IgD-negative memory B cell (primary cell): ENCODE measurements around the gene NTN1. TPM values are rescaled to one million over a fixed set of nuclear protein-coding genes. Genes with fewer than 3 reads are reported as not detected.

Experiments used
- H3K27ac Mint-ChIP-seq, 3 donors: one replicate each; pipeline ENCODE4 v1.8.0; 2020 to 2022; ENCODE audit warnings: mild to moderate bottlenecking in 3 of 3, mixed read lengths in 3 of 3, moderate library complexity in 1 of 3
- H3K27me3 Mint-ChIP-seq: one replicate; pipeline ENCODE4 v1.8.0; 2021; ENCODE audit warnings: mixed read lengths
- H3K36me3 Mint-ChIP-seq: one replicate; pipeline ENCODE4 v1.8.0; 2020; ENCODE audit warnings: mild to moderate bottlenecking, mixed read lengths
- H3K4me1 Mint-ChIP-seq, 3 donors: one replicate each; pipeline ENCODE4 v1.8.0; 2020 to 2022; ENCODE audit warnings: mixed read lengths in 3 of 3, mild to moderate bottlenecking in 1 of 3
- H3K4me3 Mint-ChIP-seq, 4 donors: one replicate each; pipeline ENCODE4 v1.8.0; 2020 to 2022; ENCODE audit warnings: mild to moderate bottlenecking in 4 of 4, mixed read lengths in 4 of 4, moderate library complexity in 3 of 4
- H3K9me3 Mint-ChIP-seq, 3 donors: one replicate each; pipeline ENCODE4 v1.8.0; 2020 to 2021; ENCODE audit warnings: mixed read lengths in 3 of 3, mild to moderate bottlenecking in 1 of 3
- polyA plus RNA-seq: library from polyadenylated mRNA; unstranded; fragments of 300-500 nt; fragmentation: Illumina TruSeq; gene quantifications from one replicate; pipeline ENCODE4 v1.2.3, GENCODE V29; 2021

Gene NTN1
- polyA plus RNA-seq, 1 donor from 2014 or later, result not detected

DNA sequence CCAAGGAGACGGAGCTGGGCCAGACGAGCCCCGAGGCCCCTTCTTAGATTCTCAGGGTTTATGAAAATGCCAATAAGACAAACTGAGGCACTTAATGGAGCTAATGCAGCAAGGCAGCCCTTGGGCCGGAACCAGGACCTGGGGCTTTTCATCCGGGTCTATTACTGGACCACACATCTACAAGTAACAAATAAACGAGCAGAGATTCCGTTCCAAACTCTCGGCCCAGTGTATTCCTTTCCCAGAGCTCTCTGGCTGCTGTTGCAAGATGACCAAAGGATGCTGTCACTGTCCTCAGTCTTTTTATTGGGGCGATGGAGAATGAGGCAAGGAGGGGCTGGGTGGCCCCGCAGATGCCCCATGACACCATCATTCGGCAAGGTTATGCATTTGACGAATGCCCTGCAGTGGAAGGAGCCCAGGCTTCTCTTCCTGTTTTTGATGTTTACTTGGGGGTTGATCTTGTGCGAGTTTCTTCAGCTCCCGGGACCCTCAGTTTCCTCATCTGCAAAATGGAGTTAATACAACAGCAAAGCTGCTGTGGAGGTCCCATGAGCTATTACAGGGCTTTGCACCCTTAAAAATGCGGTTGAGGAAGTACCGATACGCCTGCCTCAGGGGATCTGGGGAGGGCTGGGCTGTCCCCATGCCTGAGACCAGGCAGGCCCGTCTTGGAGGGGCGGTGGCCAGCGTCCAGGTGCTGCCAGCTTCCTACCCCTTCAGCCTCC is 1.1 kb upstream of the NTN1 start:
- Mint-ChIP-seq H3K4me1 (peaks cover 6 to 18% (median 9%) of the 10 kb centered on the region in 3 donors), H3K9me3 (peaks cover 0 to 6% (median 0%) of the 10 kb centered on the region in 3 donors), H3K36me3 (no peaks in the 10 kb centered on the region), H3K27me3 (peaks cover 29% of the 10 kb centered on the region), H3K27ac (peak overlapping the region; percentile 25 to 78 (median 67)), H3K4me3 (peak overlapping the region; percentile 84 to 92 (median 86))

DNA sequence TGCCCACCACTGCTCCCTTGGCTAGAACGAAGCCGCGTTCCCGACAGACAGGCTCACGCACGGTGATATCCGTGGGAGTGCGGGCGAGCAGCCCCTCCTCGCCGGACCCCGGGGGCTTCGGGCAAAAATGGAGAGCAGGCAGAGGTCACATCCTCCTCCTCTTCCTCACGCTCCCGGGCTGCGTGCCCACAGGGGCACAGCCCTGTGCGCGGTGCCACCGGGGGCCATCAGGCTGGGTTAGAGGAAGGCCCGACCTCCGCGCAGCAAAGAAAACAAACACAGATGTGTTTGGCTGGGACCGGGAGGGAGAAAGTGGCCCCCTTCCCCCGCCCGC is 519 bp upstream of the NTN1 start:
- Mint-ChIP-seq H3K27me3 (peaks cover 28% of the 10 kb centered on the region), H3K9me3 (peaks cover 0 to 2% (median 0%) of the 10 kb centered on the region in 3 donors), H3K4me1 (peaks cover 6 to 18% (median 9%) of the 10 kb centered on the region in 3 donors), H3K36me3 (no peaks in the 10 kb centered on the region), H3K4me3 (peak overlapping the region; percentile 84 to 92 (median 86)), H3K27ac (peak overlapping the region; percentile 25 to 78 (median 67))

DNA sequence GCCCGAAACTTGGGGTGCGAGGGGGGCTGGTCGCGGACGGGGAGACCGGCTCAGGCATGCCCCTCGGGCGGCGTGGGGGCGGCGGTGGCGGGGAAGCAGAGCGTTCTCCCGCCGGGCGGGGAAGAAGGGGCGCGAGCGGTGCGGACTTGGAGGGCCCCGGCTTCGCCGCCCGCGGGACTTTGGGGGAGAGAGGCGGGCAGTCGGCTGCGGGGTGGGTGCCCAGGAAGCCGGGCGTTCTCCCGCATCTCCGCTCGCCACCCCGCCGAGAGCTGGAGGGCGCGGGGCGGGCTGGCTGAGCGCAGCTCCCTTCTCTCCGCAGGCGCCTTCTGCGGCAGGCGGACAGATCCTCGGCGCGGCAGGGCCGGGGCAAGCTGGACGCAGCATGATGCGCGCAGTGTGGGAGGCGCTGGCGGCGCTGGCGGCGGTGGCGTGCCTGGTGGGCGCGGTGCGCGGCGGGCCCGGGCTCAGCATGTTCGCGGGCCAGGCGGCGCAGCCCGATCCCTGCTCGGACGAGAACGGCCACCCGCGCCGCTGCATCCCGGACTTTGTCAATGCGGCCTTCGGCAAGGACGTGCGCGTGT is 772 bp downstream of the NTN1 start:
- no peaks in the 10 kb centered on the region for H3K36me3 Mint-ChIP-seq
- H3K4me1 Mint-ChIP-seq, result peaks cover 6 to 18% (median 9%) of the 10 kb centered on the region in 3 donors
- peak overlapping the region; percentile 82 to 98 (median 88) for H3K4me3 Mint-ChIP-seq
- peak overlapping the region in 2 of 3 donors; percentile 85 to 93 for H3K27ac Mint-ChIP-seq
- H3K27me3 Mint-ChIP-seq, result peaks cover 35% of the 10 kb centered on the region
- peaks cover 0 to 2% (median 0%) of the 10 kb centered on the region in 3 donors for H3K9me3 Mint-ChIP-seq

DNA sequence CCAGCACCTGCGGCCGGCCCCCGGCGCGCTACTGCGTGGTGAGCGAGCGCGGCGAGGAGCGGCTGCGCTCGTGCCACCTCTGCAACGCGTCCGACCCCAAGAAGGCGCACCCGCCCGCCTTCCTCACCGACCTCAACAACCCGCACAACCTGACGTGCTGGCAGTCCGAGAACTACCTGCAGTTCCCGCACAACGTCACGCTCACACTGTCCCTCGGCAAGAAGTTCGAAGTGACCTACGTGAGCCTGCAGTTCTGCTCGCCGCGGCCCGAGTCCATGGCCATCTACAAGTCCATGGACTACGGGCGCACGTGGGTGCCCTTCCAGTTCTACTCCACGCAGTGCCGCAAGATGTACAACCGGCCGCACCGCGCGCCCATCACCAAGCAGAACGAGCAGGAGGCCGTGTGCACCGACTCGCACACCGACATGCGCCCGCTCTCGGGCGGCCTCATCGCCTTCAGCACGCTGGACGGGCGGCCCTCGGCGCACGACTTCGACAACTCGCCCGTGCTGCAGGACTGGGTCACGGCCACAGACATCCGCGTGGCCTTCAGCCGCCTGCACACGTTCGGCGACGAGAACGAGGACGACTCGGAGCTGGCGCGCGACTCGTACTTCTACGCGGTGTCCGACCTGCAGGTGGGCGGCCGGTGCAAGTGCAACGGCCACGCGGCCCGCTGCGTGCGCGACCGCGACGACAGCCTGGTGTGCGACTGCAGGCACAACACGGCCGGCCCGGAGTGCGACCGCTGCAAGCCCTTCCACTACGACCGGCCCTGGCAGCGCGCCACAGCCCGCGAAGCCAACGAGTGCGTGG is 1.5 kb downstream of the NTN1 start:
- Mint-ChIP-seq H3K36me3 (no peaks in the 10 kb centered on the region), H3K4me1 (peaks cover 6 to 18% (median 9%) of the 10 kb centered on the region in 3 donors), H3K4me3 (peak overlapping the region; percentile 70 to 98 (median 88)), H3K27me3 (peaks cover 37% of the 10 kb centered on the region), H3K9me3 (peaks cover 0 to 2% (median 0%) of the 10 kb centered on the region in 3 donors), H3K27ac (peak overlapping the region; percentile 85 to 94 (median 93))

DNA sequence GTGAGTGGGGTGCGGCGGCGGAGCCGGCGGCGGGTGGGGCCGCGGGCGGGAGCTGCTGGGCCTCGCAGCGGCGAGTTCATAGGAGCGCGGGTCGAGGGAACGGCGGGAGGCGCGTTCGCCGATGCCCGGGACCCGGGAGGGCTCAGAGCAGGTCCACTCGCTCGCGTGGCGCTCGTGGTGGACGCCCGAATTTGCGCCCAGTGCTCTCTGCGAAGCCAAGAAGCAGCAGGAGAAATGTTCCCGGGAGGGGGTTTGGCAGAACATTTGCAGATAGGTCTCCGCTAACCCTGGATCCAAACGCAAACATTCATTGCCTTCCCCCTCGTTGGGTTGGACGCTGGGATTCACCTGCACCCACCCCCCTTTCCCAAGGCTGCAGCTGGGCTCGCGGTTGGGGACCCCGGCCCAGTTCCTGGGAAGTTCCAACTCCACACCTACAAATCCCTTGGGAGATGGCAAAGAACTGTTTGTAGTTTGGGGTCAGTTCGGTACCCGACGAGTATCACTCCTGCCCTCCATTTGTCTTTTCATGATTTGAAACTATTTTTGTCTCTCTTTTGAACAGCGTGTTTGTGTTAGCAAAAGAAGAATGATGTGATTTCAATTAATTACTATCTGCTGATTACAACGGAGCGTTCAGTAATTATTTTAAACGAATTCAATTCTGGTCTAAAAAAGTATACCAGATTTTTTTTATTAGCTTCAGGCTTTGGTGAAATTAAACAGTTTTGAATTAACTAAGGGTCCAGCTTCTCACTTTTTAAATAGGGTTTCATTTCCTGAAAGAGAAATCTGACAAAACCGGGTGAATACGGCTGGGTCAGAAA is 2.3 kb downstream of the NTN1 start:
- H3K27me3 Mint-ChIP-seq, result peaks cover 37% of the 10 kb centered on the region
- H3K4me3 Mint-ChIP-seq, result peak overlapping the region; percentile 60 to 89 (median 74)
- H3K9me3 Mint-ChIP-seq, result peaks cover 0 to 2% (median 0%) of the 10 kb centered on the region in 3 donors
- H3K27ac Mint-ChIP-seq, result peak overlapping the region; percentile 75 to 86 (median 80)
- H3K4me1 Mint-ChIP-seq, result peaks cover 6 to 18% (median 9%) of the 10 kb centered on the region in 3 donors
- no peaks in the 10 kb centered on the region for H3K36me3 Mint-ChIP-seq

DNA sequence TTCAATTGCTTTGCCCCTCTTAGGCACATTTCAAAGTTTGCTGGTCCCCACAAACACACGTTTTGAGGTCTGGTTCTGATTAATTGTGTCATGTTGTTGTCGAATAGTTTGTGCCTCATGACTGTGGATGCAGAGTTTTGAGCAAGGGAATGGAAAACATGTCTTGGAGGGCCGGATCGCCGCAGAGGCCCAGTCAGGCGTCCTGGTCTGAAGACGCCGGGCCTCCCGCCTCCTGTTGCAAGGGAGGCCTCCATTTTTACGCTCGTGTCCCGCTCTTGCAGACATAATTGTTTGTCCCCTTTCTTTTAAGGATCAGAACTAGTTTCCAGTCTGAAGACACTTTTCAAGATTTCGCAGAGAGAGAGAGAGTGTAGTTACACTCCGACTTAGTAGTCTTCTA is 3.2 kb downstream of the NTN1 start:
- Mint-ChIP-seq H3K4me1 (peaks cover 6 to 18% (median 9%) of the 10 kb centered on the region in 3 donors), H3K9me3 (peaks cover 0 to 2% (median 0%) of the 10 kb centered on the region in 3 donors), H3K36me3 (no peaks in the 10 kb centered on the region), H3K4me3 (peak overlapping the region in 2 of 4 donors; percentile 78 to 89), H3K27ac (peak overlapping the region in 1 of 3 donors; percentile 75), H3K27me3 (peaks cover 41% of the 10 kb centered on the region)

DNA sequence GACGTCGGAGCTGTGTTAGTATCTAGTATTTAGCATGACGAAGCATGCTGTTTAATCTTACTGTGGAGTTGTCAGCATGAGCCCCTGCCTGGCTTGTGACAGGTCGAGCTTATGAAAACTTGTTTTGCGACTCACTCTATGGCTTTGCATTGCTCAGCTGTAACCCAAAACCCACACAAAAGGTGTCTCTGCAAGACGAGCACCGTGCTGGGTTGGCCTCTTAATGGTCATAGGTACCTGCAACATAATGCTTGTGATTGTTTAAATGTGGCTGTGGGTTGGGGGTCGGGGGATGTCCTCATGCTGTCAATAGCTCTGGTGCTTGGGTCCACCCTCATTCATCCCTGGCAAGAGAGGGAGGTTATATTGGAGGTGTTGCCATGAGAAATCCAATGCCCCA is 5.4 kb downstream of the NTN1 start:
- Mint-ChIP-seq H3K9me3 (peaks cover 0 to 2% (median 0%) of the 10 kb centered on the region in 3 donors), H3K4me3 (peak overlapping the region in 1 of 4 donors; percentile 29), H3K27me3 (peaks cover 49% of the 10 kb centered on the region), H3K27ac (no peak overlapping the region), H3K4me1 (peaks cover 6 to 13% (median 8%) of the 10 kb centered on the region in 3 donors), H3K36me3 (no peaks in the 10 kb centered on the region)

DNA sequence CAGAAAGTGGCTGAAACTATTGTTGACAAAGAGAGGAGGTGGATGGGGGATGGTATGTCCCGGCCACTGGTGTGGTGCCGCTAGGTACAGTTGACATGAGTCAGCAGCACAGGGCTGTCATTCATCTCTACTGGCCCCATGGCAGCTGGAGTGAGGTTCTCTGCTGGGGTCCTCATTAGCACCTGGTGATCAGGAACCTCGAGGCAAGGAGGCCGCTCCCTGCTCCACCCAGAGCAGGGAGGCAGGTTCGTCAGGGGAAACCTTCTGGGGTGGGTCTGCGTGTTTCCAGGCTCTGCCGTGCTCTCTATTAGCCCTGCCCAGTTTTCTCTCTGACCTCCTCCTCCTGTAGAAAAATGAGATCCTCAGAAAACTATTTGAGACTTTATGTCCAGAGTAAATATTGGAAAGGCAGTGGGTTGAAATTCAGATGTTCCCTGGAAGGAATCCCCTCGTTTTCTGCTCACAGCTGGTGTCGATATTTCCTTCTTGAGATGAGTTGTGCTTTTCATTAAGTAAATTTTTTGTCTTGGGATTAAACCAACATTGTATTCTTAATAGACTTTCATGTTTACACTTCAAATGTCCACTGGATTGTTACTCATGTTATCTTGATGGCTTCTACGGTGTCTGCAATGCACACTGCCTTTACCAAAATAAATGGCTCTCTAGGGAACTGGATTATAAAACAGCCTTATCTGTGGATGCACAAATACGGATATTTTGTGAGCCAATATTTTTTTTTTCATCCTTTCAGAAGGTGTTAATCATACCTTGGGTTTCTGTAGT is 7.1 kb downstream of the NTN1 start:
- no peak overlapping the region for H3K27ac Mint-ChIP-seq
- peaks cover 0 to 2% (median 0%) of the 10 kb centered on the region in 3 donors for H3K9me3 Mint-ChIP-seq
- no peaks in the 10 kb centered on the region for H3K36me3 Mint-ChIP-seq
- peak overlapping the region in 1 of 4 donors; percentile 14 for H3K4me3 Mint-ChIP-seq
- H3K4me1 Mint-ChIP-seq, result peaks cover 3 to 13% (median 5%) of the 10 kb centered on the region in 3 donors
- peaks cover 46% of the 10 kb centered on the region for H3K27me3 Mint-ChIP-seq

DNA sequence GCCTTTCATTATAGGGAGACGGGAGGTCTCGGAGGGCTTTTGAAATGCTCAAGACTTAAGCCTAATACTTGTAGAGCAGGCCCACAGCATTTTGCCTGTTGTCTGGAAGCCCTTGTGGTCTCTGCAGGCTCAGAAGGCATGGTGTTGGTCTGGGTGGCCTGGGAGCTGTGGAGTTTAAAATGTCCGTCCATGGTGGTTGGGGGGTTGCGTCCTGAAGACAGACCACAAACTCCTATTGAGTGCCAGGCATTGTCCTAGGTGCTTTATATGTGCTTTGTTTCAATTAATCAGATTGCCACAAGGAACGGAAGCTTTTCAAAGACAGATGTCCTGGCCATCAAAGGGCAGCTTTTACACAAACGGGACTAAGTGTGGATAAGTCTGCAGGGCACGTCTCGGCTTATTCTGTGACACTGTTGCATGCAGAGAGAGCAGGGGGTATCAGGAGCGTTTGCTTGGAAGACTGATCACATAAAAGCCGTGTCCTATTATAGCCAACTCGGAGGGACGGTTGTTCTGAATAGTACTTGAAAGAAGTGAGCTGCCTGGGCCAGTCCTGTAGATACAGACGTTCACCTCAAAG is 7.8 kb downstream of the NTN1 start:
- Mint-ChIP-seq H3K9me3 (peaks cover 0 to 2% (median 0%) of the 10 kb centered on the region in 3 donors), H3K4me1 (peaks cover 2 to 8% (median 3%) of the 10 kb centered on the region in 3 donors), H3K4me3 (no peak overlapping the region), H3K27ac (no peak overlapping the region), H3K27me3 (peaks cover 41% of the 10 kb centered on the region), H3K36me3 (no peaks in the 10 kb centered on the region)

DNA sequence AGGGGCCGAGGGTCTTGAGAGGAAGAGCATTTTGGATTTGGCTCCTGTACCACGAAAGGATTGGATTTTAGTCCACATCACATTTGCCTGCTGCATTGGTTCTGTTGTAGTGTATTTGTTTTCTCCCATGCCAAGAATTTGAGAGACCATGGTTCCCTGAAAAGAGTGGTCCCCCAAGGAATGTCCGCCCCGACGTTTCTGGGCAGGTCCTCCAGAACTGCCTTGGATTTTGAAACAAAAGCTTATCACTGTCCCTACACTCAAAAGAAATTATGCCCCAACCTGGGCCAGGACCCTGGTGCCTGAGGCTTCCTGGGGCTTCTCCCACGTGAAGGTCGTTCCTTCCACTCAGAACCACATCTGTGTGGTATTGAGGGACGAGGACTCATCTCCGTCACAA is 10.8 kb downstream of the NTN1 start:
- H3K4me1 Mint-ChIP-seq, result peaks cover 0 to 2% (median 0%) of the 10 kb centered on the region in 3 donors
- H3K27me3 Mint-ChIP-seq, result peaks cover 22% of the 10 kb centered on the region

DNA sequence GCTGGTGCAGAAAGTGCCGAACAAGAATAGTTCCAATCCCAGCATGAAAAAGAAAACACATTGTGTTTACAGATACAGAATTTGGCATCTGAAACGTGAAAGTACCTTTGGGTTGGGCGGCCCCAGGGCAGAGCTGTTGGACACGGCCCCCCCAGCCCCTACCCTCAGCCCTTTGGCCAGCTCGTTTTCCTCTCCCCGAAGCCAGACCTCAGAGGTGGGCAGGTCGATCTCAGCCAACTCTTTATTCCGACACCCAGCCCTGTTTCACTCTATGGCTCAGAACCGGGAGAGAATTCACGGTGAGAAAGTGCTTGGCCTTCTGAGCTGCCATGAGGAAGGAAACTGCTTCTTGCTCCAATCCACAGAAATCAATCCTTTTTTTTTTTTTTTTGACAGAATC is 11.3 kb downstream of the NTN1 start:
- Mint-ChIP-seq H3K4me1 (peaks cover 0 to 2% (median 0%) of the 10 kb centered on the region in 3 donors), H3K4me3 (no peak overlapping the region), H3K36me3 (peaks cover 2% of the 10 kb centered on the region), H3K9me3 (no peaks in the 10 kb centered on the region), H3K27ac (no peak overlapping the region), H3K27me3 (peaks cover 20% of the 10 kb centered on the region)

More for the DNA sequence above, 10.8 kb downstream of the NTN1 start:
- Mint-ChIP-seq H3K4me3 (no peak overlapping the region), H3K27ac (no peak overlapping the region), H3K9me3 (no peaks in the 10 kb centered on the region), H3K36me3 (peaks cover under 1% of the 10 kb centered on the region)

DNA sequence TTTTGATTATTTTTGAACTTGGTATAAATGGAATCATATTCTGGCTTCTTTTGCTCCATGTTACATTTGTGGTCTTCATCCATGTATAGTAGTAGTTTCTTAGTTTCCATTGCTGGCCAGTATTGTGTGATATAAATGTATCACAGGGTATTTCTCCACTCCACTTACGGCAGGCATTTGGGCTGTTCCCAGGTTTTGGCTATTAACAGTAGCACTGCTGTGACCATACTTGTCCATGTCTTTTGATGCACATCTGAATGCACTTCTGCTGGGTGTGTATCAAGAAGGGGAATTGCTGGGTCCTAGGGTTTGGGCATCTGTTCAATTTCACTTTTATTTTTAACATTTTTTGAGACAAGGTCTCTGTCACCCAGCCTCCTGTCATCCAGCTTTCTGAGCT is 13.9 kb downstream of the NTN1 start:
- H3K36me3 Mint-ChIP-seq, result peaks cover 2% of the 10 kb centered on the region
- peaks cover 0 to 2% (median 2%) of the 10 kb centered on the region in 3 donors for H3K4me1 Mint-ChIP-seq
- no peak overlapping the region for H3K4me3 Mint-ChIP-seq
- peaks cover 1 to 6% (median 5%) of the 10 kb centered on the region in 3 donors for H3K9me3 Mint-ChIP-seq
- peaks cover 20% of the 10 kb centered on the region for H3K27me3 Mint-ChIP-seq
- H3K27ac Mint-ChIP-seq, result no peak overlapping the region

DNA sequence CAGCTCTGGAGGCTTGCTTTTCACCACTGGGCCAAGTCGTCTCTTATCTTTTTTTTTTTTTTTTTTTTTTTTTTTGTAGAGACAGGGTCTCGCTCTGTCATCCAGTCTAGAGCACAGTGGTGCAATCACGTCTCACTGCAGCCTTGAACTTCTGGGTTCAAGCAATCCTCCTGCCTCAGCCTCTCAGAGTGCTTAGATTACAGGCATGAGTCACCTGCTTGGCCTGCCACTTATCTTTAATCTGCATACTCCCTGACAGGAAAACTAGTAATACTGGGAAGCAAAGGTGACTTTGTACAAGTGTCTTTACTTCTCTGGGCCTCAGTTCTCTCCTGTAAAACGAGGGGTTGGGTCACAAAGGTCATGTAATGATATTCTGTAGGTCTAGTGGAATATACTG is 15.0 kb downstream of the NTN1 start:
- Mint-ChIP-seq H3K4me1 (peaks cover 0 to 2% (median 0%) of the 10 kb centered on the region in 3 donors), H3K36me3 (peaks cover 2% of the 10 kb centered on the region), H3K9me3 (peaks cover 4 to 13% (median 6%) of the 10 kb centered on the region in 3 donors), H3K4me3 (no peak overlapping the region), H3K27ac (no peak overlapping the region), H3K27me3 (peaks cover 12% of the 10 kb centered on the region)
